Keratinocyte (primary cell): ENCODE data around the gene NFAT5. TPM values are rescaled to one million over a fixed set of nuclear protein-coding genes. Genes with fewer than 3 reads are reported as not detected.

Experiments
- DNase-seq: peaks from one replicate; pipeline ENCODE4 v3.0.0-alpha.2; 2011; ENCODE audit warnings: low read depth, missing footprints, low spot score
- FAIRE-seq: peaks from 2 replicates; lab custom pipeline; 2011; peaks lifted over from hg19 to GRCh38; lab: Jason Lieb, UNC
- H2AFZ ChIP-seq: 2 replicates; pipeline ENCODE4 v1.6.0; 2012; ENCODE audit warnings: low read length, control low read depth, inconsistent platforms; ENCODE audit not compliant: control insufficient read depth
- H3K27ac ChIP-seq: 2 replicates; pipeline ENCODE4 v1.5.1; 2011; ENCODE audit warnings: low read length; ENCODE audit not compliant: control insufficient read depth, insufficient read depth
- H3K27me3 ChIP-seq: 3 replicates; pipeline ENCODE4 v1.6.0; 2011; ENCODE audit warnings: low read length; ENCODE audit not compliant: control insufficient read depth, insufficient read depth; ENCODE audit errors: extremely low read depth
- H3K36me3 ChIP-seq, 2 experiments: 2 replicates in 1 of 2; 3 replicates in 1 of 2; pipeline ENCODE4 v1.5.1; 2011; ENCODE audit warnings: low read length in 2 of 2, mild to moderate bottlenecking in 1 of 2; ENCODE audit not compliant: control insufficient read depth in 2 of 2, insufficient read depth in 2 of 2; ENCODE audit errors: extremely low read depth in 1 of 2
- H3K4me1 ChIP-seq: 3 replicates; pipeline ENCODE4 v1.5.1; 2011; ENCODE audit warnings: low read length; ENCODE audit not compliant: control insufficient read depth, insufficient read depth; ENCODE audit errors: extremely low read depth
- H3K4me2 ChIP-seq: 3 replicates; pipeline ENCODE4 v1.6.0; 2011; ENCODE audit warnings: low read depth, low read length; ENCODE audit not compliant: control insufficient read depth, insufficient read depth; ENCODE audit errors: extremely low read depth
- H3K4me3 ChIP-seq, 3 experiments: fragments of 200-600 bp in 1 of 3; sonication (generic) in 1 of 3; 2 replicates in 2 of 3; 3 replicates in 1 of 3; pipeline ENCODE4 v1.5.1; 2011 to 2016; ENCODE audit warnings: low read length in 3 of 3, mild to moderate bottlenecking in 3 of 3, control low read depth in 2 of 3, inconsistent platforms in 1 of 3, low read depth in 1 of 3, mixed read lengths in 1 of 3, mixed run types in 1 of 3, moderate library complexity in 1 of 3; ENCODE audit not compliant: control insufficient read depth in 2 of 3, insufficient read depth in 2 of 3; ENCODE audit errors: extremely low read depth in 1 of 3
- H3K79me2 ChIP-seq: 2 replicates; pipeline ENCODE4 v1.6.0; 2012; ENCODE audit warnings: low read length; ENCODE audit not compliant: control insufficient read depth, insufficient read depth
- H3K9ac ChIP-seq: 3 replicates; pipeline ENCODE4 v1.6.0; 2011; ENCODE audit warnings: low read length; ENCODE audit not compliant: control insufficient read depth, insufficient read depth; ENCODE audit errors: extremely low read depth
- H3K9me1 ChIP-seq: 3 replicates; pipeline ENCODE4 v1.6.0; 2011; ENCODE audit warnings: low read length; ENCODE audit not compliant: control insufficient read depth, insufficient read depth; ENCODE audit errors: extremely low read depth
- H3K9me3 ChIP-seq: 2 replicates; pipeline ENCODE4 v1.5.1; 2012; ENCODE audit warnings: low read depth, low read length; ENCODE audit not compliant: control insufficient read depth
- H4K20me1 ChIP-seq: 3 replicates; pipeline ENCODE4 v1.6.0; 2011; ENCODE audit warnings: low read length; ENCODE audit not compliant: control insufficient read depth, insufficient read depth; ENCODE audit errors: extremely low read depth
- EZH2 ChIP-seq: IDR thresholded peaks from one replicate; pipeline ENCODE4 v1.6.1; 2012; ENCODE audit warnings: inconsistent platforms, mild to moderate bottlenecking, low read length, moderate library complexity
- dilution Hi-C: fragments of 300-500 bp; cut with MboI; formaldehyde crosslinking; loops from one replicate; pipeline ENCODE4 v1.7.0; 2020; ENCODE audit warnings: low sequenced_read_pairs; ENCODE audit not compliant: extremely low pct_ligation_motif_present
- polyA plus RNA-seq, 5 experiments: library from polyadenylated mRNA; depleted of rRNA in 3 of 5; stranded (reverse) in 3 of 5; stranded (forward) in 1 of 5; unstranded in 1 of 5; fragments of >200 nt; gene quantifications; 1 replicate in 1 of 5; 2 replicates in 3 of 5; 3 replicates in 1 of 5; pipeline versions ENCODE4 v1.2.1 to v1.2.3, GENCODE V29; 2011 to 2012; ENCODE audit warnings: missing spikeins in 2 of 5, low read depth in 1 of 5, low replicate concordance in 1 of 5
- TF ChIP-seq, protein P1 (sequence below), 3 experiments: IDR thresholded peaks in 1 of 3; conservative IDR thresholded peaks in 1 of 3; optimal IDR thresholded peaks in 1 of 3; 2 replicates in 2 of 3; 3 replicates in 1 of 3; pipeline versions ENCODE3 to v1.5.1; 2011; ENCODE audit warnings: low read length in 3 of 3, mild to moderate bottlenecking in 3 of 3, moderate library complexity in 2 of 3, control low read depth in 1 of 3, inconsistent platforms in 1 of 3; ENCODE audit not compliant: insufficient read depth in 2 of 3; ENCODE audit errors: extremely low read depth in 1 of 3

Gene NFAT5
- polyA plus RNA-seq, 1 donor (not counting 4 experiments of a cell fraction or from before 2014, with no cell fraction given), result 24.9 TPM

DNA sequence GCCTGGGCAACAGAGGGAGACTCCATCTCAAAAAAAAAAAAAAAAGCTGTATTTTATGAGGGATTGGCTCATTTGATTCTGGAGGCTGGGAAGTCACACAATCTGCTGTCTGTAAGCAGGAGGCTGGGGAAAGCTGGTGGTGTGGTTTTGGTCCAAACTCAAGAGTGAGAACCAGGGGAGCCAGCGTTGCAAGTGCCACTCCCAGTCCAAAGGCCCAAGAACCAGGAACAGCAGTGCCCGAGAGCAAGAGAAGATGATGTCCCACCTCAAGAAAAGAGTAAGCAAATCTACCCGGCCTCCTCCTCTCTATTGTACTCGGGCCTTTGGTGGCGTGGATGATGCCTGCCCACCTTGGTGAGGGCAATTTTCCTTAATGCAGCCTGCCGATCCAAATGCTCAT is 166.3 kb downstream of the NFAT5 start:
- no peaks in the 10 kb centered on the region for H3K9me1 ChIP-seq
- DNase-seq (no peak), FAIRE-seq (no peak)
- H3K27me3 ChIP-seq, result no peaks in the 10 kb centered on the region
- H3K79me2 ChIP-seq, result no peaks in the 10 kb centered on the region
- H3K9me3 ChIP-seq, result no peaks in the 10 kb centered on the region
- H3K9ac ChIP-seq, result no peak overlapping the region
- peaks cover 5% of the 10 kb centered on the region for H3K4me1 ChIP-seq
- no peak overlapping the region for H3K4me3 ChIP-seq
- no peak overlapping the region for H3K4me2 ChIP-seq
- dilution Hi-C loops, result no loop called here
- H2AFZ ChIP-seq, result no peak overlapping the region
- no peaks in the 10 kb centered on the region for H3K36me3 ChIP-seq
- no peak overlapping the region for H3K27ac ChIP-seq
- no peaks in the 10 kb centered on the region for H4K20me1 ChIP-seq
- TF ChIP-seq EZH2, result no peak
- TF ChIP-seq, protein P1, sequence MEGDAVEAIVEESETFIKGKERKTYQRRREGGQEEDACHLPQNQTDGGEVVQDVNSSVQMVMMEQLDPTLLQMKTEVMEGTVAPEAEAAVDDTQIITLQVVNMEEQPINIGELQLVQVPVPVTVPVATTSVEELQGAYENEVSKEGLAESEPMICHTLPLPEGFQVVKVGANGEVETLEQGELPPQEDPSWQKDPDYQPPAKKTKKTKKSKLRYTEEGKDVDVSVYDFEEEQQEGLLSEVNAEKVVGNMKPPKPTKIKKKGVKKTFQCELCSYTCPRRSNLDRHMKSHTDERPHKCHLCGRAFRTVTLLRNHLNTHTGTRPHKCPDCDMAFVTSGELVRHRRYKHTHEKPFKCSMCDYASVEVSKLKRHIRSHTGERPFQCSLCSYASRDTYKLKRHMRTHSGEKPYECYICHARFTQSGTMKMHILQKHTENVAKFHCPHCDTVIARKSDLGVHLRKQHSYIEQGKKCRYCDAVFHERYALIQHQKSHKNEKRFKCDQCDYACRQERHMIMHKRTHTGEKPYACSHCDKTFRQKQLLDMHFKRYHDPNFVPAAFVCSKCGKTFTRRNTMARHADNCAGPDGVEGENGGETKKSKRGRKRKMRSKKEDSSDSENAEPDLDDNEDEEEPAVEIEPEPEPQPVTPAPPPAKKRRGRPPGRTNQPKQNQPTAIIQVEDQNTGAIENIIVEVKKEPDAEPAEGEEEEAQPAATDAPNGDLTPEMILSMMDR (optimal IDR thresholded peaks at IDR 0.05 in 1 of 3, IDR thresholded peaks at IDR 0.05 in 1 of 3, conservative IDR thresholded peaks at IDR 0.05 in 1 of 3; ENCODE audit: extremely low read depth in 1 of 3, insufficient read depth in 2 of 3, low read length in 3 of 3), result no peak

DNA sequence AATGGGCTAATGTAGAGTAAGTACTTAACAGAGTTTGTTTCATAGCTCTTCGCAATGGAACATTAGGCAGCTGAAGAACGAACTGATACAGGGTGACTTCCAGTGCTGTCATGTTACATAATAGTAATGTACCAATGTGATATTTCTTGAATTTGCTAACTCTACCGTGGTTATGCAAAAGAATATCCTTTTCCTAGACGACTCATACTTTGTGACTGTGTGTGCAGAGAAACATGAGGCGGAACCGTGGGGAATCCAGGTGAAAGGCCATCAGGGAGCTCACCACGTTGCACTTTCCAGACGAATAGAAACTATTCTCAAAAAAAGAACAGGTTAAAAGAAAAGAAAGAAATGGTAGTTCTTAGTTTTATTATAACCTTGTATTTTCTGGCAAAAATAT is 175.8 kb downstream of the NFAT5 start:
- no peak for TF ChIP-seq EZH2
- TF ChIP-seq, protein P1 (optimal IDR thresholded peaks at IDR 0.05 in 1 of 3, IDR thresholded peaks at IDR 0.05 in 1 of 3, conservative IDR thresholded peaks at IDR 0.05 in 1 of 3; ENCODE audit: extremely low read depth in 1 of 3, insufficient read depth in 2 of 3, low read length in 3 of 3), result no peak
- FAIRE-seq (no peak), DNase-seq (no peak)
- H3K4me1 ChIP-seq, result peaks cover 13% of the 10 kb centered on the region
- H3K36me3 ChIP-seq, result peaks cover 36 to 48% of the 10 kb centered on the region in 2 experiments
- H3K79me2 ChIP-seq, result peaks cover 20% of the 10 kb centered on the region
- no peak overlapping the region for H3K27ac ChIP-seq
- H3K9me3 ChIP-seq, result no peaks in the 10 kb centered on the region
- H2AFZ ChIP-seq, result no peak overlapping the region
- H3K9ac ChIP-seq, result no peak overlapping the region
- no peaks in the 10 kb centered on the region for H3K27me3 ChIP-seq
- dilution Hi-C loops, result no loop called here
- H4K20me1 ChIP-seq, result no peaks in the 10 kb centered on the region
- no peak overlapping the region for H3K4me3 ChIP-seq
- no peak overlapping the region for H3K4me2 ChIP-seq
- H3K9me1 ChIP-seq, result no peaks in the 10 kb centered on the region
